Liver (tissue), 3 donors: ENCODE results near the gene AREL1.

Experiments used
- CTCF ChIP-seq: fragments of 150-350 bp; IDR thresholded peaks from 2 replicates; pipeline ENCODE4 v1.5.1; 2017; ENCODE audit warnings: improper control_type of control experiment, low read depth, low read length; ENCODE audit not compliant: missing input control
- EGR1 ChIP-seq, 2 donors: IDR thresholded peaks; 2 replicates each; pipeline ENCODE4 v1.6.1; 2016 to 2018; ENCODE audit warnings: antibody characterized with exemption in 2 of 2, low read depth in 2 of 2
- TAF1 ChIP-seq: conservative IDR thresholded peaks from 2 replicates; pipeline ENCODE4 v1.6.1; 2016; ENCODE audit warnings: antibody characterized with exemption, mild to moderate bottlenecking
- donor health status: healthy.
- donor health status: healthy.

- TF ChIP-seq CTCF = no peak
- TF ChIP-seq TAF1 = no peak
- no peak for TF ChIP-seq EGR1 (IDR thresholded peaks at IDR 0.05; ENCODE audit: low read depth in 2 of 2)
Measured at GRCh38 chr14:74648601-74649000, 64.3 kb downstream of the AREL1 start.
